WERI-Rb-1 (cell line): ENCODE measurements around the gene UROD.
"Not testable (repeated sequence)": the region's sequence is repeated elsewhere in the genome, so short reads cannot be mapped to it uniquely, and the experiment has no call there.

Experiments used
- DNase-seq: peaks from one replicate; pipeline ENCODE4 v3.0.0-alpha.2; 2020
- H3K27ac ChIP-seq: fragments of 250-450 bp; sonication (Bioruptor Pico); 2 replicates; pipeline ENCODE4 v1.5.1; 2020; ENCODE audit warnings: mild to moderate bottlenecking, moderate library complexity
- H3K27me3 ChIP-seq: fragments of 250-450 bp; sonication (Bioruptor Pico); 2 replicates; pipeline ENCODE4 v1.5.1; 2021; ENCODE audit warnings: mild to moderate bottlenecking, low read depth, moderate library complexity; ENCODE audit not compliant: insufficient read depth, severe bottlenecking
- H3K36me3 ChIP-seq: fragments of 250-450 bp; sonication (Bioruptor Pico); 2 replicates; pipeline ENCODE4 v1.5.1; 2020; ENCODE audit warnings: mild to moderate bottlenecking, moderate library complexity
- H3K4me3 ChIP-seq: 2 replicates; pipeline ENCODE4 v1.5.1; 2011; ENCODE audit warnings: low read depth, mild to moderate bottlenecking, control low read depth, low read length
- H3K9me3 ChIP-seq: fragments of 250-450 bp; sonication (Bioruptor Pico); 2 replicates; pipeline ENCODE4 v1.5.1; 2021; ENCODE audit warnings: mild to moderate bottlenecking, moderate library complexity; ENCODE audit not compliant: severe bottlenecking
- TF ChIP-seq, protein P1 (sequence below): IDR thresholded peaks from 2 replicates; pipeline ENCODE4 v1.5.1; 2011; ENCODE audit warnings: low read depth, mild to moderate bottlenecking, control low read depth, inconsistent platforms, low read length

UROD gene

DNA sequence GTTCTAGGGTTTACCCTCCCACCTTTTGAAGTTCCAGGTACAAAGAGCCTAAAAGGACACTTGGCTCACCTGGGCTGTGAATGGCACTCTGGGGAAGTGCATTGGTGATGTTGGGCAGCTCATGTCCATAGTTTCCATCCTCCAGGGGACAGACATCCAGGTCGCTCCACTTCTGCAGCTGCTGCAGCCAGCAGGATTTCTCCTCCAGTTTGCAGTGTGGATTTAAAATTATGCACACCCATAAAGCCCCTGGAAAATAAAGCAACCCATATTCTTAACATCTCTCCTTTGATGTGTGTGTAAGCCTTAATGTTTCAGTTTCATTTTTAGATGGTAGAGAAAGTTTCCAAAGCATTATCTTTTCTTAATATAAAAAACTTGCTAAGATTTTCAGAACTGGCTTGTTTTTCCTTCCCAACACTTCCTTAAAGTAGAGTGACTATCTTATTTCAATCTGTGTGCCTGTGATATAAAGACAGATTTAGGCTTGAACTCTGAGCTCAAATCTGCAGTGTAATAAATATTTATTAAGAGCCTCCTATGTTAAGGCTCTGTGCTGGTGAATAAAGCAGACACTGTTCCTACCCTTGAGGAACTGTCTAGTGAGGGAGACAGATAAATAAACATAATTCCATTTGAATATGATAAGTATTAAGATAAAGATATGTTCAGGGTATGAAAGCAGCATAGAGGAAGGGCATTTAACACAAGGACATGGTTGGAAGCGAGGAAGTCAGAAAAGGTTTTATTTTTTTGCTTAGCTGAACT is 39.1 kb downstream of the UROD start:
- DNase-seq, result no peak
- H3K27me3 ChIP-seq, result no peaks in the 10 kb centered on the region
- H3K36me3 ChIP-seq, result peaks cover 2% of the 10 kb centered on the region; the same call in 1 of the 2 replicates
- H3K9me3 ChIP-seq, result no peaks in the 10 kb centered on the region
- no peak overlapping the region for H3K4me3 ChIP-seq
- TF ChIP-seq, protein P1, sequence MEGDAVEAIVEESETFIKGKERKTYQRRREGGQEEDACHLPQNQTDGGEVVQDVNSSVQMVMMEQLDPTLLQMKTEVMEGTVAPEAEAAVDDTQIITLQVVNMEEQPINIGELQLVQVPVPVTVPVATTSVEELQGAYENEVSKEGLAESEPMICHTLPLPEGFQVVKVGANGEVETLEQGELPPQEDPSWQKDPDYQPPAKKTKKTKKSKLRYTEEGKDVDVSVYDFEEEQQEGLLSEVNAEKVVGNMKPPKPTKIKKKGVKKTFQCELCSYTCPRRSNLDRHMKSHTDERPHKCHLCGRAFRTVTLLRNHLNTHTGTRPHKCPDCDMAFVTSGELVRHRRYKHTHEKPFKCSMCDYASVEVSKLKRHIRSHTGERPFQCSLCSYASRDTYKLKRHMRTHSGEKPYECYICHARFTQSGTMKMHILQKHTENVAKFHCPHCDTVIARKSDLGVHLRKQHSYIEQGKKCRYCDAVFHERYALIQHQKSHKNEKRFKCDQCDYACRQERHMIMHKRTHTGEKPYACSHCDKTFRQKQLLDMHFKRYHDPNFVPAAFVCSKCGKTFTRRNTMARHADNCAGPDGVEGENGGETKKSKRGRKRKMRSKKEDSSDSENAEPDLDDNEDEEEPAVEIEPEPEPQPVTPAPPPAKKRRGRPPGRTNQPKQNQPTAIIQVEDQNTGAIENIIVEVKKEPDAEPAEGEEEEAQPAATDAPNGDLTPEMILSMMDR, result no peak
- H3K27ac ChIP-seq, result no peak overlapping the region

DNA sequence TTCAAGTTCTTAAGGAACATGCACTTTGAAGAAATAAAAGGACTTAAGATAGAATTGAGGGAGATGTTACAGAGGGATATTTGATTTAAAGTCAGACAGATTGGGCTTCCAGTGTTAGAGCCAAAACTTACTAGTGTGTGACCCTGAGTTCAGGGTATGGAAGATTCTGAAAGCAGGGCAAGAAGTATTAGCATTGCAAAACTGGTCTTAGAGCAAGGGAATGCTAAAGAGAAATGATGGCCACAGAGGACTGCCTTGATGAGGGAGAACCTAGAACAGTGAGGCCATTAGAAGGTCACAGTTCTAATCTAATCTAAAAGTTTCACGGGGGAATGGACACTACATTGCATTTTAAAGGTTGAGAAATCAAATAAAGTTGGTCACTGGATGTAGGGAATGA is 45.5 kb downstream of the UROD start:
- no peak overlapping the region for H3K4me3 ChIP-seq

DNA sequence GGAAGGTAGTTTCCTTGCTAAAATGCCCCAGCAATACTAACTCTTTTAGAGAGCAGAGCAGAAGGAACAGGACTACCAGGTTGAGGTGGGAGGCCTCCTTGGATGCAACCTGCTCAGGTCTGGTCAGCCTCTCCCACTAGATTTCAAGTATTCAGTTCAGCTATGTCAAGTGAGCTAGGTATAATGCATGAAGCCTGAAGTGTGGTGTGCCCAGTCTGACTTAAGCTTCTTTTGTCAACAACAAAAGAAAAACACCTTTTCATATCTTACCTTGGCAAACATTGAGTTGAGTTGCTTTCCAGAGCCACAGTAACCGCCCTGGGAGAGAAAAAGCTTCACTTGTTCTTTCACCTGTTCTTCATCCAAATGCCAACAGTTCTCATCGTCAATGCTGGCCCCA is 47.8 kb downstream of the UROD start:
- peaks cover 8% of the 10 kb centered on the region for H3K36me3 ChIP-seq
- H3K4me3 ChIP-seq, result no peak overlapping the region
- no peak for DNase-seq
- no peaks in the 10 kb centered on the region for H3K9me3 ChIP-seq
- no peaks in the 10 kb centered on the region for H3K27me3 ChIP-seq
- no peak overlapping the region for H3K27ac ChIP-seq
- TF ChIP-seq, protein P1, result no peak

More for the DNA sequence above, 45.5 kb downstream of the UROD start:
- DNase-seq, result no peak
- TF ChIP-seq, protein P1, result no peak
- Histone ChIP-seq H3K9me3 (no peaks in the 10 kb centered on the region), H3K27me3 (no peaks in the 10 kb centered on the region), H3K27ac (no peak overlapping the region), H3K36me3 (peaks cover 8% of the 10 kb centered on the region)

DNA sequence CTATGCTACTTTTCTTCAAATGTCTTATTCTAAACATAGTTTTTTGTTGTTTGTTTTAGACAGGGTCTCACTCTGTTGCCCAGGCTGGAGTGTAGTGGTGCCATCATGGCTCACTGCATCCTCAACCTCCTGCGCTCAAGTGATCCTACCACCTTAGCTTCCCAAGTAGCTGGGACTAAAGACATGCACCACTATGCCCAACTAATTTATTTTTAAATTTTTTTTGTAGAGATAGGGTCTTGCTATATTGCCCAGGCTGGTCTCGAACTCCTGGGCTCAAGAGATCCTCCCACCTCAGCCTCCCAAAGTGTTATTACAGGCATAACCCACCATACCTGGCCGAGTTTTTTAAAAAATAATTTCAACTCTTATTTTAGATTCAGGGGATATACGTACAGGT is 50.4 kb downstream of the UROD start:
- not testable (repeated sequence) for DNase-seq, H3K36me3 ChIP-seq, H3K27me3 ChIP-seq, H3K9me3 ChIP-seq, H3K27ac ChIP-seq, H3K4me3 ChIP-seq

DNA sequence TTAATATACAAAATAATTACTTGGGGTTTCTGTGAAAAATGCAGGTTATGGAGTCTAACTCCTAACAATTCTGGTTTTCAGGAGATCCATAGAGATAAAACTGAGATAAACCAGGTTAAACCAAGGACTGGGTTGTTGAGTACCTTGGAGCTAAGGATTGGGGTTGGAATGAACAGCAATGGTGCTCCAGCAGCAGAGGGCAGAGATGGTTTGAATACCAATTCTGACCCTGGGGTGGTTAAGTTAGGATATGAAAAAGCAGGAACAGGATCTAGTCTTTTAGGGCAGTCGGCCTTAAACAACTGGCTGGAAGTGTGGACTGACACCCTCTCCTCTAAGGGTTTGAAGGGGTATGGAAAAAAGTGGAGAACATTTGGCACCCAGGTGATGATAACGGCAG is 53.0 kb downstream of the UROD start:
- no peak for DNase-seq

More for the DNA sequence above, 53.0 kb downstream of the UROD start:
- Histone ChIP-seq H3K27me3 (no peaks in the 10 kb centered on the region), H3K9me3 (peaks cover 3% of the 10 kb centered on the region), H3K27ac (no peak overlapping the region), H3K36me3 (no peaks in the 10 kb centered on the region), H3K4me3 (no peak overlapping the region)
- TF ChIP-seq, protein P1, result no peak
